Gastroesophageal sphincter (tissue), 4 donors: Measurements from ENCODE around the gene MET. TPM values are rescaled to one million over a fixed set of nuclear protein-coding genes. Genes with fewer than 3 reads are reported as not detected.
A peak's percentile ranks its signal among the peaks of the same experiment; 100 is the strongest.
"Not testable (repeated sequence)": the region's sequence is repeated elsewhere in the genome, so short reads cannot be mapped to it uniquely, and the experiment has no call there.

Source experiments
- ATAC-seq: fragments of 150-250 bp; one replicate; pipeline ENCODE4 v1.9.1; 2016; ENCODE audit warnings: mild to moderate bottlenecking, moderate library complexity
- H3K27ac ChIP-seq, 4 donors: fragments of 200-600 bp; sonication (generic) in 3 of 4; 1 replicate in 3 of 4; 2 replicates in 1 of 4; pipeline ENCODE4 v1.5.1; 2016 to 2019
- H3K27me3 ChIP-seq: fragments of 200-600 bp; sonication (generic); one replicate; pipeline ENCODE4 v1.5.1; 2019
- H3K36me3 ChIP-seq, 2 donors: fragments of 200-600 bp; sonication (generic); one replicate each; pipeline ENCODE4 v1.5.1; 2019; ENCODE audit warnings: control low read depth in 1 of 2
- H3K4me1 ChIP-seq, 3 donors: fragments of 200-600 bp; sonication (generic); 1 replicate in 2 of 3; 2 replicates in 1 of 3; pipeline ENCODE4 v1.5.1; 2016 to 2019; ENCODE audit warnings: control low read depth in 2 of 3
- H3K4me3 ChIP-seq, 2 donors: fragments of 200-600 bp; sonication (generic); one replicate each; pipeline ENCODE4 v1.5.1; 2019; ENCODE audit warnings: mild to moderate bottlenecking in 1 of 2, moderate library complexity in 1 of 2
- H3K9me3 ChIP-seq, 3 donors: fragments of 200-600 bp; sonication (generic); one replicate each; pipeline ENCODE4 v1.5.1; 2017 to 2019; ENCODE audit warnings: control low read depth in 2 of 3
- CTCF ChIP-seq, 4 experiments: fragments of 200-600 bp in 2 of 4; fragments of 450-650 bp in 2 of 4; sonication (generic) in 1 of 4; IDR thresholded peaks; one replicate each; pipeline ENCODE4 v1.5.1; 2017 to 2019; ENCODE audit warnings: antibody characterized with exemption in 4 of 4, mild to moderate bottlenecking in 2 of 4, moderate library complexity in 2 of 4
- EP300 ChIP-seq: sonication (generic); formaldehyde crosslinking; IDR thresholded peaks from one replicate; pipeline ENCODE4 v1.6.1; 2017; ENCODE audit warnings: antibody characterized with exemption, mild to moderate bottlenecking
- POLR2A ChIP-seq, 2 donors: fragments of 450-650 bp; IDR thresholded peaks; one replicate each; pipeline ENCODE4 v1.6.1; 2017; ENCODE audit warnings: antibody characterized with exemption in 2 of 2, mild to moderate bottlenecking in 2 of 2, moderate library complexity in 1 of 2
- POLR2AphosphoS5 ChIP-seq: sonication (generic); formaldehyde crosslinking; IDR thresholded peaks from one replicate; pipeline ENCODE4 v1.6.1; 2017; ENCODE audit warnings: antibody characterized with exemption
- WGBS, 2 donors: methylation state at CpG; one replicate each; pipeline ENCODE4 v1.1.5; 2018; ENCODE audit warnings: low coverage in 1 of 2; 5-methylcytosine and 5-hydroxymethylcytosine counted together
- total RNA-seq, 4 donors: library from RNA; depleted of rRNA; stranded (reverse); fragments of >200 nt; gene quantifications; one replicate each; pipeline ENCODE4 v1.1.0, GENCODE V29; 2016

Gene MET
- total RNA-seq, 4 donors from 2014 or later = 5.8 to 27.2 (median 21.3) TPM

- Histone ChIP-seq H3K36me3 (no peaks in the 10 kb centered on the region), H3K27me3 (no peaks in the 10 kb centered on the region), H3K27ac (peak overlapping the region in 2 of 4 donors; percentile 5 to 31), H3K4me3 (no peak overlapping the region), H3K9me3 (peaks cover 0 to 17% (median 0%) of the 10 kb centered on the region in 3 donors), H3K4me1 (no peaks in the 10 kb centered on the region)
- TF ChIP-seq CTCF (IDR thresholded peaks at IDR 0.05) (no peak), POLR2A (IDR thresholded peaks at IDR 0.05) (no peak), EP300 (no peak), POLR2AphosphoS5 (no peak)
- WGBS, 2 donors = 75 to 78% methylated on average over 5 to 8 of the region's 9 CpGs
- peak; percentile 13 for ATAC-seq
Measured at GRCh38 chr7:116752305-116753074, 80.5 kb downstream of the MET start.

- no peak overlapping the region for H3K4me3 ChIP-seq
- ATAC-seq = no peak
- peak overlapping the region in 1 of 4 donors; percentile 5 for H3K27ac ChIP-seq
- H3K4me1 ChIP-seq = no peaks in the 10 kb centered on the region
- H3K27me3 ChIP-seq = no peaks in the 10 kb centered on the region
- 68 to 90% methylated on average over 2 of the region's 2 CpGs for WGBS, 2 donors
- no peaks in the 10 kb centered on the region for H3K36me3 ChIP-seq
- TF ChIP-seq EP300 (no peak), CTCF (IDR thresholded peaks at IDR 0.05) (no peak), POLR2A (IDR thresholded peaks at IDR 0.05) (no peak), POLR2AphosphoS5 (no peak)
- peaks cover 0 to 13% (median 0%) of the 10 kb centered on the region in 3 donors for H3K9me3 ChIP-seq
Measured at GRCh38 chr7:116753130-116753529, 81.1 kb downstream of the MET start.

- Histone ChIP-seq H3K27me3 (no peaks in the 10 kb centered on the region), H3K4me3 (no peak overlapping the region), H3K36me3 (no peaks in the 10 kb centered on the region), H3K9me3 (peaks cover 0 to 3% (median 0%) of the 10 kb centered on the region in 3 donors), H3K27ac (no peak overlapping the region), H3K4me1 (no peaks in the 10 kb centered on the region)
- TF ChIP-seq POLR2A (IDR thresholded peaks at IDR 0.05) (no peak), CTCF (IDR thresholded peaks at IDR 0.05) (no peak), EP300 (no peak), POLR2AphosphoS5 (no peak)
- ATAC-seq = no peak
- WGBS, 2 donors = 89 to 93% methylated on average over 3 to 4 of the region's 4 CpGs
Measured at GRCh38 chr7:116754186-116754585, 82.2 kb downstream of the MET start.

- Histone ChIP-seq H3K27ac (no peak overlapping the region), H3K4me1 (no peaks in the 10 kb centered on the region), H3K9me3 (no peaks in the 10 kb centered on the region), H3K36me3 (no peaks in the 10 kb centered on the region), H3K27me3 (no peaks in the 10 kb centered on the region), H3K4me3 (no peak overlapping the region)
- no peak for ATAC-seq
- TF ChIP-seq CTCF (IDR thresholded peaks at IDR 0.05) (no peak), POLR2A (IDR thresholded peaks at IDR 0.05) (no peak), EP300 (no peak), POLR2AphosphoS5 (no peak)
- 86 to 98% methylated on average over 4 of the region's 4 CpGs for WGBS, 2 donors
Measured at GRCh38 chr7:116757283-116757682, 85.3 kb downstream of the MET start.

- not testable (repeated sequence) for H3K9me3 ChIP-seq, H3K27me3 ChIP-seq, H3K4me1 ChIP-seq, ATAC-seq, H3K27ac ChIP-seq, H3K36me3 ChIP-seq, H3K4me3 ChIP-seq
- 82 to 90% methylated on average over 5 of the region's 5 CpGs for WGBS, 2 donors
Measured at GRCh38 chr7:116759642-116760041, 87.6 kb downstream of the MET start.
